Mesothelial cell of epicardium (in vitro differentiated cells): ENCODE measurements around the gene EMC9. TPM values are rescaled to one million over a fixed set of nuclear protein-coding genes. Genes with fewer than 3 reads are reported as not detected.
A peak's percentile ranks its signal among the peaks of the same experiment; 100 is the strongest.

Source experiments
- DNase-seq, 2 experiments: peaks; one replicate each; pipeline ENCODE4 v3.0.0; 2021; ENCODE audit warnings: low spot score in 2 of 2; ENCODE audit not compliant: unreplicated experiment in 2 of 2
- H3K27ac Mint-ChIP-seq: 2 replicates; pipeline ENCODE4 v1.8.0; 2021; ENCODE audit warnings: mixed read lengths
- H3K27me3 Mint-ChIP-seq: 2 replicates; pipeline ENCODE4 v1.8.0; 2021; ENCODE audit warnings: low read depth, mixed read lengths
- H3K36me3 Mint-ChIP-seq: 2 replicates; pipeline ENCODE4 v1.8.0; 2021; ENCODE audit warnings: mixed read lengths
- H3K4me1 Mint-ChIP-seq: 2 replicates; pipeline ENCODE4 v1.8.0; 2021; ENCODE audit warnings: mixed read lengths
- H3K4me3 Mint-ChIP-seq: 2 replicates; pipeline ENCODE4 v1.8.0; 2021; ENCODE audit warnings: mild to moderate bottlenecking, moderate library complexity, mixed read lengths
- H3K9me3 Mint-ChIP-seq: 2 replicates; pipeline ENCODE4 v1.8.0; 2021; ENCODE audit warnings: mixed read lengths
- total RNA-seq: library from RNA; stranded (reverse); gene quantifications from 3 replicates; pipeline ENCODE4 v1.2.1, GENCODE V29; 2021
- TF ChIP-seq, protein P1 (sequence below): fragments of 200-600 bp; sonication (generic); IDR thresholded peaks from one replicate; pipeline ENCODE4 v1.5.0; 2021; ENCODE audit warnings: antibody characterized with exemption; ENCODE audit not compliant: unreplicated experiment

The EMC9 gene
- total RNA-seq, 1 donor from 2014 or later = 21.3 TPM

DNA sequence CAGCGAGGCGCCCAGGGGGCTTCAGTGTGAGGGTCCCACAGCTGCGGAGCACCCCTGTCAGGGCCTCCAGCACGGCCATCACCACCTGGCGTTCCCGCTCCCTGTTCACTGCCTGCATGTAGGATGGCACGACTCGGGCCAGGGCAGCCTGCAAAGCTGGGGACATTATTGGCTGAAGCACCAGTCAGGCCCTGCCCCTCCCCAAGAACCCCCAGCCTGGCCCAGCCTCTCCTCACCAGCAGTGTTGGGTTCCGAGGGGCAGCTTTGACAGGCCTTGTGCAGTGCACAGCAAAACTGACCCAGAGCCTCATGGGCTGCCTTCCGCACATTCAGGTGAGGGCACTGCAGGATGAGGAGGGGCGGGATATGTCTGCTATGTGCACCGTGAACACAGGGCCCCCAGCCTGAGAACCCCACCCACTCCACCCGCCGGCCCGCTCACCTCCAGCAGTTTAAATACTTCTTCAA is 41.7 kb upstream of the EMC9 start:
- no peaks in the 10 kb centered on the region for H3K27me3 Mint-ChIP-seq
- no peak for DNase-seq
- no peak overlapping the region for H3K4me3 Mint-ChIP-seq
- H3K4me1 Mint-ChIP-seq = peaks cover 16% of the 10 kb centered on the region
- peak overlapping the region; percentile 73 for H3K27ac Mint-ChIP-seq
- TF ChIP-seq, protein P1, sequence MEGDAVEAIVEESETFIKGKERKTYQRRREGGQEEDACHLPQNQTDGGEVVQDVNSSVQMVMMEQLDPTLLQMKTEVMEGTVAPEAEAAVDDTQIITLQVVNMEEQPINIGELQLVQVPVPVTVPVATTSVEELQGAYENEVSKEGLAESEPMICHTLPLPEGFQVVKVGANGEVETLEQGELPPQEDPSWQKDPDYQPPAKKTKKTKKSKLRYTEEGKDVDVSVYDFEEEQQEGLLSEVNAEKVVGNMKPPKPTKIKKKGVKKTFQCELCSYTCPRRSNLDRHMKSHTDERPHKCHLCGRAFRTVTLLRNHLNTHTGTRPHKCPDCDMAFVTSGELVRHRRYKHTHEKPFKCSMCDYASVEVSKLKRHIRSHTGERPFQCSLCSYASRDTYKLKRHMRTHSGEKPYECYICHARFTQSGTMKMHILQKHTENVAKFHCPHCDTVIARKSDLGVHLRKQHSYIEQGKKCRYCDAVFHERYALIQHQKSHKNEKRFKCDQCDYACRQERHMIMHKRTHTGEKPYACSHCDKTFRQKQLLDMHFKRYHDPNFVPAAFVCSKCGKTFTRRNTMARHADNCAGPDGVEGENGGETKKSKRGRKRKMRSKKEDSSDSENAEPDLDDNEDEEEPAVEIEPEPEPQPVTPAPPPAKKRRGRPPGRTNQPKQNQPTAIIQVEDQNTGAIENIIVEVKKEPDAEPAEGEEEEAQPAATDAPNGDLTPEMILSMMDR = no peak
- peaks cover 14% of the 10 kb centered on the region for H3K36me3 Mint-ChIP-seq
- no peaks in the 10 kb centered on the region for H3K9me3 Mint-ChIP-seq

- no peaks in the 10 kb centered on the region for H3K9me3 Mint-ChIP-seq
Measured at GRCh38 chr14:24182110-24182882, 40.9 kb upstream of the EMC9 start.

DNA sequence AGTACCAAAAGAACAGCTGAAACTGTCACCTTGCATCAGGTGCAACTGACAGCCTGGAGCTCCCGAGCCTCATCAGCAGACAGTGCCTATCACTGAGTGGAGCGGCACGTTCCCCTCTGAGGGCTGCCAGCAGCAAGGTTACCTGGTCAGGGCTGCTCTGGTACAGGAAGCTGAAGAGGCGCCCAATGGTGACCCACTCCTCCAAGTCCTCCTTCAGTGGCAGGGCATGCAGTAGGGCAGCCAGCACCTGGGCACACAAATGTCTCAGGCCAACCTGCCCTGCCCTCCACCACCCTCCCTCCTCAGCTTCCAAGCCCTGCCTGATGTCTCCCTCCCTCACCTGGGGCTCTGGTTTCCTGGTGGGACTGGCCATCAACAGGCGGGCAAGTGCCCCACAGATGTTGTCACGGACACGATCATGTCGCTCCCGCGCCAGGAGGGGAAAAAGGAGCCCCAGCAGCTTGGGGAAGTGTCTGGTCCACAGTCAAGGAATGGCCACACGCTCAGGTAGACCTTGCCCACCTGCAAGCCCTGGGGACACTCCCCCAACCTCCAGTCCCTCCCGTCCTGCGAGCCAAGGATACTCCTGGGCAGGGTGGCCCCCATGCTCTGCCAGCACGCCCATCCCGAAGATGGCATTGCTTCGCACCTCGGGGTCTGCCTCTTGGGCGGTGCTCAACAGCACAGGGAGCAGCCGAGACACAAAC is 40.1 kb upstream of the EMC9 start:
- DNase-seq = no peak
- TF ChIP-seq, protein P1 = no peak
- H3K36me3 Mint-ChIP-seq = peaks cover 21% of the 10 kb centered on the region
- H3K9me3 Mint-ChIP-seq = no peaks in the 10 kb centered on the region
- H3K4me1 Mint-ChIP-seq = peaks cover 14% of the 10 kb centered on the region
- H3K27ac Mint-ChIP-seq = peak overlapping the region; percentile 73
- H3K27me3 Mint-ChIP-seq = no peaks in the 10 kb centered on the region
- no peak overlapping the region for H3K4me3 Mint-ChIP-seq

More at GRCh38 chr14:24182110-24182882, 40.9 kb upstream of the EMC9 start:
- TF ChIP-seq, protein P1 = no peak
- peaks cover 16% of the 10 kb centered on the region for H3K36me3 Mint-ChIP-seq
- peaks cover 13% of the 10 kb centered on the region for H3K4me1 Mint-ChIP-seq
- DNase-seq = no peak
- no peaks in the 10 kb centered on the region for H3K27me3 Mint-ChIP-seq
- peak overlapping the region; percentile 73 for H3K27ac Mint-ChIP-seq
- no peak overlapping the region for H3K4me3 Mint-ChIP-seq

- Mint-ChIP-seq H3K36me3 (peaks cover 22% of the 10 kb centered on the region), H3K27me3 (no peaks in the 10 kb centered on the region), H3K4me1 (peaks cover 17% of the 10 kb centered on the region), H3K4me3 (no peak overlapping the region), H3K9me3 (no peaks in the 10 kb centered on the region), H3K27ac (peak overlapping the region; percentile 88)
- no peak for DNase-seq
- TF ChIP-seq, protein P1 = no peak
Measured at GRCh38 chr14:24179961-24180796, 38.8 kb upstream of the EMC9 start.

DNA sequence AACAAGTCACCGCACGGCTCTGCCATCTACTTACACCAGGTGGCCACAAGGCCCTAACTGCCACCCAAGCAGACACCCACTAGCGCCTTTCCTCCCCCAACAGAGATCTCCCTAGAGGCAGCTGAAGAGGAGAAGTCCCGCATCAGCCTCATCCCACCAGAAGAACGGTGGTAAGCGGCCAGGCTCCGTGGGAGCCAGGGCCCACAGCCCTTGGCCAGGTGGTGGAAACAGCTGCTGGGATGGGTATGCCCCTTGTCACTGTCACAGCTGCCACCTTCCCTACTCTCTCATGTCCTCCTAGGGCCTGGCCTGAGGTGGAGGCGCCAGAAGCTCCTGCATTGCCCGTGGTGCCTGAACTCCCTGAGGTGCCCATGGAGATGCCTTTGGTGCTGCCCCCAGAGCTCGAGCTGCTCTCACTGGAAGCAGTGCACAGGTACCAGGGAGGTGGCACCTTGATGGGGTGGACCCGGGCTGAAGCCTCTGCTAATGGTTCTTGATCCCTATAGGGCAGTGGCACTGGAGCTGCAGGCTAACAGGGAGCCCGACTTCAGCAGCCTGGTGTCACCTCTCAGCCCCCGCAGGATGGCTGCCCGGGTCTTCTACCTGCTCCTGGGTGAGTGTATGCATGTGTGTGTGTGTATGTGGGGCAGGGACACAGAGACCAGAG is 38.0 kb upstream of the EMC9 start:
- H3K27me3 Mint-ChIP-seq = no peaks in the 10 kb centered on the region
- no peak for DNase-seq
- TF ChIP-seq, protein P1 = no peak
- peaks cover 28% of the 10 kb centered on the region for H3K36me3 Mint-ChIP-seq
- H3K4me3 Mint-ChIP-seq = no peak overlapping the region
- H3K4me1 Mint-ChIP-seq = peaks cover 25% of the 10 kb centered on the region
- no peaks in the 10 kb centered on the region for H3K9me3 Mint-ChIP-seq
- peak overlapping the region; percentile 88 for H3K27ac Mint-ChIP-seq
